Stimulated activated CD4-positive, alpha-beta T cell treated with anti-CD3 and anti-CD28 coated beads, Interleukin-1b, Interleukin-23, amount 100 ng/mL, for 4 hours (primary cell): ENCODE data around the gene JUNB.
"Not testable (repeated sequence)": the region's sequence is repeated elsewhere in the genome, so short reads cannot be mapped to it uniquely, and the experiment has no call there.

ENCODE experiments used
- DNase-seq, 2 donors: peaks; one replicate each; pipeline ENCODE4 v3.0.0-alpha.2; 2020; ENCODE audit warnings: low read depth in 2 of 2

The JUNB gene

GRCh38 chr19:12804051-12804450 lies 12.8 kb downstream of the JUNB start:
- DNase-seq: no peak

- peak; percentile 80 to 82 for DNase-seq
Observed at GRCh38 chr19:12806242-12807081, 15.2 kb downstream of the JUNB start, which contains the start of gene RNASEH2A. TSS of gene RNASEH2A (plus strand) at chr19:12806584. CDS start at chr19:12806674, 90 bp downstream.

GRCh38 chr19:12815088-12815487 lies 23.8 kb downstream of the JUNB start:
- no peak for DNase-seq

GRCh38 chr19:12817188-12817587 lies 25.9 kb downstream of the JUNB start:
- DNase-seq: not testable (repeated sequence)

- DNase-seq: not testable (repeated sequence)
Observed at GRCh38 chr19:12817810-12818209, 26.5 kb downstream of the JUNB start.

- DNase-seq: no peak
Observed at GRCh38 chr19:12821761-12822160, 30.5 kb downstream of the JUNB start.

- DNase-seq: no peak
Observed at GRCh38 chr19:12825254-12826131, 34.2 kb downstream of the JUNB start.

- no peak for DNase-seq
Observed at GRCh38 chr19:12828494-12828893, 37.2 kb downstream of the JUNB start.

GRCh38 chr19:12833418-12833737 lies 42.1 kb downstream of the JUNB start:
- DNase-seq: no peak

- DNase-seq: peak in 1 of 2 donors; percentile 39
Observed at GRCh38 chr19:12833738-12834565, 42.7 kb downstream of the JUNB start.

GRCh38 chr19:12834566-12834943 lies 43.3 kb downstream of the JUNB start, which contains the start of gene RTBDN:
TSS of gene RTBDN (minus strand) at chr19:12834579. CDS start at chr19:12829979, 4,600 bp downstream.
- no peak for DNase-seq

GRCh38 chr19:12834976-12835757 lies 43.9 kb downstream of the JUNB start:
- DNase-seq: no peak

- DNase-seq: no peak
Observed at GRCh38 chr19:12836529-12836863, 45.2 kb downstream of the JUNB start.

- no peak for DNase-seq
Observed at GRCh38 chr19:12837225-12837624, 45.9 kb downstream of the JUNB start.

- peak in 1 of 2 donors; percentile 54 for DNase-seq
Observed at GRCh38 chr19:12838182-12838885, 47.0 kb downstream of the JUNB start, which contains the start of gene MAST1. TSS of gene MAST1 (plus strand) at chr19:12838515. CDS start at chr19:12838573, 58 bp downstream.

GRCh38 chr19:12838886-12839756 lies 47.8 kb downstream of the JUNB start:
- DNase-seq: no peak

- no peak for DNase-seq
Observed at GRCh38 chr19:12840091-12841079, 49.1 kb downstream of the JUNB start.

GRCh38 chr19:12841094-12841493 lies 49.8 kb downstream of the JUNB start:
- DNase-seq: no peak
